ENCODE data around the gene PSD2. TPM values are rescaled to one million over a fixed set of nuclear protein-coding genes. Genes with fewer than 3 reads are reported as not detected.

PSD2 gene
- total RNA-seq, 1 experiment from 2014 or later, result 0.79 TPM

- ATAC-seq, result no peak
- H3K36me3 ChIP-seq (ENCODE audit: control insufficient read depth in 1 of 2, insufficient read depth in 2 of 2, low read length in 2 of 2), result no peaks in the 10 kb centered on the region
- no peak overlapping the region for H2AFZ ChIP-seq (ENCODE audit: low read depth, low read length, poor library complexity, severe bottlenecking)
- H3K27ac ChIP-seq (ENCODE audit: low read depth, low read length), result no peak overlapping the region
- no peak overlapping the region for H3K4me2 ChIP-seq (ENCODE audit: low read length)
- RAD21 ChIA-PET (ENCODE audit: low non-redundant PET in 1 of 2, low total read pairs in 2 of 2, uncharacterized antibody in 2 of 2, unreplicated experiment in 2 of 2), result no interaction called here
- no peak for DNase-seq (ENCODE audit: low read depth, low spot score)
- H3K79me2 ChIP-seq (ENCODE audit: insufficient read depth, low read length), result no peaks in the 10 kb centered on the region
- BruUV-seq (replicated peaks), result no TSS peak
- no peaks in the 10 kb centered on the region for H3K27me3 ChIP-seq (ENCODE audit: insufficient read depth, low read length)
- H3K4me1 ChIP-seq (ENCODE audit: control insufficient read depth in 1 of 2, insufficient read depth in 2 of 2, low read length in 2 of 2), result no peaks in the 10 kb centered on the region
- H4K20me1 ChIP-seq (ENCODE audit: insufficient read depth), result no peaks in the 10 kb centered on the region
- no peaks in the 10 kb centered on the region for H3K9me2 ChIP-seq (ENCODE audit: insufficient read depth)
- CTCF ChIA-PET, result no interaction called here
- no peak overlapping the region for H3K4me3 ChIP-seq (replicated peaks in 1 of 2; ENCODE audit: low read depth in 1 of 2, low read length in 2 of 2)
- no peak for TF ChIP-seq POLR2A (IDR thresholded peaks at IDR 0.05; ENCODE audit: borderline replicate concordance, extremely low read depth, insufficient read depth, insufficient read length)
- no peak for TF ChIP-seq CEBPB (IDR thresholded peaks at IDR 0.05; ENCODE audit: low read depth)
- TF ChIP-seq ZBTB33 (IDR thresholded peaks at IDR 0.05; ENCODE audit: extremely low read depth, insufficient replicate concordance, low read length), result no peak
- TF ChIP-seq SRF (IDR thresholded peaks at IDR 0.05; ENCODE audit: low read depth), result no peak
- no peak for TF ChIP-seq YY1 (IDR thresholded peaks at IDR 0.05; ENCODE audit: extremely low read depth, insufficient replicate concordance, low read depth, low read length)
- TF ChIP-seq ATF3 (IDR thresholded peaks at IDR 0.05), result no peak
- no peak for TF ChIP-seq POLR2AphosphoS5 (IDR thresholded peaks at IDR 0.05; ENCODE audit: low read depth, low read length)
- no peak for TF ChIP-seq TCF7L2 (IDR thresholded peaks at IDR 0.05; ENCODE audit: borderline replicate concordance, extremely low read depth, insufficient read depth, insufficient read length)
- no peak for TF ChIP-seq FOSL1 (IDR thresholded peaks at IDR 0.05; ENCODE audit: low read depth)
- TF ChIP-seq EGR1 (IDR thresholded peaks at IDR 0.05; ENCODE audit: low read depth), result no peak
- no peak for TF ChIP-seq ZNF274 (IDR thresholded peaks at IDR 0.05; ENCODE audit: low read depth, low read length)
- no peak for TF ChIP-seq MAX (IDR thresholded peaks at IDR 0.05)
- no peak for TF ChIP-seq CTCF (IDR thresholded peaks at IDR 0.05 in 2 of 3, conservative IDR thresholded peaks at IDR 0.05 in 1 of 3; ENCODE audit: borderline replicate concordance in 1 of 3, insufficient read depth in 1 of 3, low read depth in 2 of 3, low read length in 2 of 3)
- TF ChIP-seq SP1 (IDR thresholded peaks at IDR 0.05; ENCODE audit: low read depth), result no peak
- no peak for TF ChIP-seq CBX3 (IDR thresholded peaks at IDR 0.05; ENCODE audit: low read depth)
- no peak for TF ChIP-seq REST (IDR thresholded peaks at IDR 0.05; ENCODE audit: low read depth)
- TF ChIP-seq ELF1 (IDR thresholded peaks at IDR 0.05; ENCODE audit: borderline replicate concordance, low read depth), result no peak
- TF ChIP-seq SIN3A (IDR thresholded peaks at IDR 0.05; ENCODE audit: low read depth), result no peak
- H3K9ac ChIP-seq (ENCODE audit: low read length), result no peak overlapping the region
- POLR2A ChIA-PET, result no interaction called here
- intact Hi-C loops (cut with micrococcal nuclease), result no loop called here
- no peaks in the 10 kb centered on the region for H3K9me3 ChIP-seq (ENCODE audit: control insufficient read depth in 1 of 2, insufficient read depth in 1 of 2, low read depth in 1 of 2, low read length in 2 of 2)
Measured at GRCh38 chr5:139870677-139871076, 75.1 kb downstream of the PSD2 start.
